Loucy (cell line): Measurements from ENCODE around the gene AP3S1.

Experiments used
- H2AFZ ChIP-seq: fragments of 200-600 bp; sonication (generic); 2 replicates; pipeline ENCODE4 v1.6.0; 2016; ENCODE audit warnings: antibody characterized with exemption, mild to moderate bottlenecking, low read length, moderate library complexity
- H3F3A ChIP-seq: fragments of 200-600 bp; 2 replicates; pipeline ENCODE4 v1.6.0; 2016; ENCODE audit warnings: antibody characterized with exemption, low read depth, mild to moderate bottlenecking
- H3K27me3 ChIP-seq: fragments of 200-600 bp; sonication (generic); 2 replicates; pipeline ENCODE4 v1.6.1; 2014; ENCODE audit warnings: low read length, mild to moderate bottlenecking; ENCODE audit not compliant: insufficient read depth, poor library complexity, severe bottlenecking
- H3K36me3 ChIP-seq: fragments of 200-600 bp; sonication (generic); 2 replicates; pipeline ENCODE4 v1.6.1; 2016; ENCODE audit warnings: low read length; ENCODE audit not compliant: insufficient read depth
- H3K4me1 ChIP-seq: fragments of 200-600 bp; sonication (generic); 2 replicates; pipeline ENCODE4 v1.5.1; 2014; ENCODE audit warnings: low read length, mild to moderate bottlenecking; ENCODE audit not compliant: insufficient read depth, poor library complexity, severe bottlenecking
- H3K4me2 ChIP-seq: fragments of 200-600 bp; sonication (generic); 2 replicates; pipeline ENCODE4 v1.6.0; 2014; ENCODE audit warnings: antibody characterized with exemption, low read length, low read depth, mild to moderate bottlenecking; ENCODE audit not compliant: poor library complexity, severe bottlenecking
- H3K4me3 ChIP-seq: fragments of 200-600 bp; sonication (generic); 2 replicates; pipeline ENCODE4 v1.5.1; 2014; ENCODE audit warnings: low read length, mild to moderate bottlenecking, mixed read lengths; ENCODE audit not compliant: poor library complexity, severe bottlenecking
- H3K79me2 ChIP-seq: fragments of 200-600 bp; sonication (generic); 2 replicates; pipeline ENCODE4 v1.6.1; 2014; ENCODE audit warnings: low read length; ENCODE audit not compliant: insufficient read depth
- H3K9ac ChIP-seq: fragments of 200-600 bp; sonication (generic); 2 replicates; pipeline ENCODE4 v1.6.0; 2014; ENCODE audit warnings: mild to moderate bottlenecking, low read depth, low read length, moderate library complexity; ENCODE audit not compliant: poor library complexity, severe bottlenecking
- H3K9me2 ChIP-seq: fragments of 200-600 bp; sonication (generic); replicated peaks from 2 replicates; pipeline ENCODE4 v1.6.1; 2016; ENCODE audit warnings: low read depth, low read length, mixed read lengths
- H3K9me3 ChIP-seq: fragments of 200-600 bp; sonication (generic); 2 replicates; pipeline ENCODE4 v1.6.1; 2014; ENCODE audit warnings: mild to moderate bottlenecking, antibody characterized with exemption, low read length, low read depth; ENCODE audit not compliant: insufficient read depth
- H4K20me1 ChIP-seq: fragments of 200-600 bp; sonication (generic); 2 replicates; pipeline ENCODE4 v1.6.0; 2014; ENCODE audit warnings: antibody characterized with exemption, low read length, mild to moderate bottlenecking; ENCODE audit not compliant: insufficient read depth, poor library complexity, severe bottlenecking
- EZH2phosphoT487 ChIP-seq: fragments of 200-600 bp; IDR thresholded peaks from 2 replicates; pipeline ENCODE4 v1.6.1; 2018; ENCODE audit warnings: antibody characterized with exemption, mild to moderate bottlenecking, moderate library complexity, borderline replicate concordance
- TF ChIP-seq, protein P1 (sequence below): fragments of 200-600 bp; sonication (generic); conservative IDR thresholded peaks from 2 replicates; pipeline ENCODE4 v1.5.1; 2014; ENCODE audit warnings: mild to moderate bottlenecking, antibody characterized with exemption, low read length

AP3S1 gene

DNA sequence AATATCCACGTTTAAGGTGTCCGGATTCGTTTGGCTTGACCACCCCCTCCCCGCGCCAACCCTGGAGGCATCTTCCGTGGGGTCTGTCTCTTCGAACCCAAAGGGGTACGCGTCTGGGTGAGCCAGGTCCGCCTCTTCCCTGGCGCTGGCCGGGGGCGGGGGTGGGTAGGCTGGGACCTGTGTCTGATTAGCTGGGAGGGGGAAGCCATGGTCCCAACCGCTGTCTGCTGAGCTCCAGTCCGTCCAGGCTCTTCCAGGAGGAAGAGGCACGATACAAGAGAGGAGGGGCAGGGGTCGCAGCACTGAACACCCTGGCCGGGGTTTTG, 120.5 kb downstream of the AP3S1 start, which contains the start of gene LVRN:
LVRN (plus strand) TSS at position 237 of the 326 bp plus-strand sequence. CDS start 143 bp downstream, outside the sequence.
- H3K79me2 ChIP-seq: no peaks in the 10 kb centered on the region
- no peak within 1 kb of the TSS for H3K4me3 ChIP-seq
- H4K20me1 ChIP-seq: no peaks in the 10 kb centered on the region
- no peak within 1 kb of the TSS for H2AFZ ChIP-seq
- TF ChIP-seq, protein P1, sequence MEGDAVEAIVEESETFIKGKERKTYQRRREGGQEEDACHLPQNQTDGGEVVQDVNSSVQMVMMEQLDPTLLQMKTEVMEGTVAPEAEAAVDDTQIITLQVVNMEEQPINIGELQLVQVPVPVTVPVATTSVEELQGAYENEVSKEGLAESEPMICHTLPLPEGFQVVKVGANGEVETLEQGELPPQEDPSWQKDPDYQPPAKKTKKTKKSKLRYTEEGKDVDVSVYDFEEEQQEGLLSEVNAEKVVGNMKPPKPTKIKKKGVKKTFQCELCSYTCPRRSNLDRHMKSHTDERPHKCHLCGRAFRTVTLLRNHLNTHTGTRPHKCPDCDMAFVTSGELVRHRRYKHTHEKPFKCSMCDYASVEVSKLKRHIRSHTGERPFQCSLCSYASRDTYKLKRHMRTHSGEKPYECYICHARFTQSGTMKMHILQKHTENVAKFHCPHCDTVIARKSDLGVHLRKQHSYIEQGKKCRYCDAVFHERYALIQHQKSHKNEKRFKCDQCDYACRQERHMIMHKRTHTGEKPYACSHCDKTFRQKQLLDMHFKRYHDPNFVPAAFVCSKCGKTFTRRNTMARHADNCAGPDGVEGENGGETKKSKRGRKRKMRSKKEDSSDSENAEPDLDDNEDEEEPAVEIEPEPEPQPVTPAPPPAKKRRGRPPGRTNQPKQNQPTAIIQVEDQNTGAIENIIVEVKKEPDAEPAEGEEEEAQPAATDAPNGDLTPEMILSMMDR: no peak
- TF ChIP-seq EZH2phosphoT487: no peak
- H3K36me3 ChIP-seq: no peaks in the 10 kb centered on the region
- no peak within 1 kb of the TSS for H3K4me2 ChIP-seq
- no peaks in the 10 kb centered on the region for H3K27me3 ChIP-seq
- no peaks in the 10 kb centered on the region for H3F3A ChIP-seq
- no peaks in the 10 kb centered on the region for H3K9me3 ChIP-seq
- H3K9me2 ChIP-seq: no peaks in the 10 kb centered on the region
- no peaks in the 10 kb centered on the region for H3K4me1 ChIP-seq
- H3K9ac ChIP-seq: no peak within 1 kb of the TSS

DNA sequence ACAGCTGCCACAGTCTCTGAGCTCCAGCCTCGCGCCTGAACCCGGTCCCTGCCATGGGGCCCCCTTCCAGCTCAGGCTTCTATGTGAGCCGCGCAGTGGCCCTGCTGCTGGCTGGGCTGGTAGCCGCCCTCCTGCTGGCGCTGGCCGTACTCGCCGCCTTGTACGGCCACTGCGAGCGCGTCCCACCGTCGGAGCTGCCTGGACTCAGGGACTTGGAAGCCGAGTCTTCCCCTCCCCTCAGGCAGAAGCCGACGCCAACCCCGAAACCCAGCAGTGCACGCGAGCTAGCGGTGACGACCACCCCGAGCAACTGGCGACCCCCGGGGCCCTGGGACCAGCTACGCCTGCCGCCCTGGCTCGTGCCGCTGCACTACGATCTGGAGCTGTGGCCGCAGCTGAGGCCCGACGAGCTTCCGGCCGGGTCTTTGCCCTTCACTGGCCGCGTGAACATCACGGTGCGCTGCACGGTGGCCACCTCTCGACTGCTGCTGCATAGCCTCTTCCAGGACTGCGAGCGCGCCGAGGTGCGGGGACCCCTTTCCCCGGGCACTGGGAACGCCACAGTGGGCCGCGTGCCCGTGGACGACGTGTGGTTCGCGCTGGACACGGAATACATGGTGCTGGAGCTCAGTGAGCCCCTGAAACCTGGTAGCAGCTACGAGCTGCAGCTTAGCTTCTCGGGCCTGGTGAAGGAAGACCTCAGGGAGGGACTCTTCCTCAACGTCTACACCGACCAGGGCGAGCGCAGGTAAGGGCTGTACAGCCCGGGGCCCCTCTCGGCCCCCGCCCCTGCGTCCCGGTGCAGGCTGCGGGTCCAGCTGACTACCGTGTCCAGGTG, 121.0 kb downstream of the AP3S1 start:
- Histone ChIP-seq H3F3A (no peaks in the 10 kb centered on the region), H3K9me3 (no peaks in the 10 kb centered on the region), H3K79me2 (no peaks in the 10 kb centered on the region), H3K4me1 (no peaks in the 10 kb centered on the region), H3K27me3 (no peaks in the 10 kb centered on the region), H3K36me3 (no peaks in the 10 kb centered on the region), H2AFZ (no peak overlapping the region), H3K9me2 (no peaks in the 10 kb centered on the region), H3K9ac (no peak overlapping the region), H4K20me1 (no peaks in the 10 kb centered on the region), H3K4me2 (no peak overlapping the region), H3K4me3 (no peak overlapping the region)
- TF ChIP-seq, protein P1: no peak
- no peak for TF ChIP-seq EZH2phosphoT487

DNA sequence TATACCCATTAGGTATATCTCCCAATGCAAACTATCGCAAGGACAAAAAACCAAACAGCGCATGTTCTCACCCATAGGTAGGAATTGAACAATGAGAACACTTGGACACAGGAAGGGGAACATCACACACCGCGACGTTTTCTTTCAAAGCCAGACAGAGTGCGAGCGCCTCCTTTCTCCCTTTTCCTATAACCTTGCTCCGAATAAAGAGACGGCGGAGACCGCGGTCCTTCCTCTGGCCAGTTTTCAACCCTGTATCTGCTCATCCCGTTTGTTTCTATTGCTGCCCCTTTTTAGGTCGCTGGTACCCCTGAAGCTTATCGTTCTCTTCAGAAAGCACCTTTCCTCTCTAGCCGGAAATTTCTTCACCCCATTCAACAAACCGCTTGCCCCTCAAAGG, 121.8 kb downstream of the AP3S1 start:
- H3K4me2 ChIP-seq: no peak overlapping the region
- no peaks in the 10 kb centered on the region for H4K20me1 ChIP-seq
- H3K36me3 ChIP-seq: no peaks in the 10 kb centered on the region
- H3K9me3 ChIP-seq: no peaks in the 10 kb centered on the region
- H3K79me2 ChIP-seq: no peaks in the 10 kb centered on the region
- TF ChIP-seq EZH2phosphoT487: no peak
- TF ChIP-seq, protein P1: no peak
- H3K27me3 ChIP-seq: no peaks in the 10 kb centered on the region
- H3F3A ChIP-seq: no peaks in the 10 kb centered on the region
- no peak overlapping the region for H3K4me3 ChIP-seq
- no peak overlapping the region for H3K9ac ChIP-seq
- H3K4me1 ChIP-seq: no peaks in the 10 kb centered on the region
- no peaks in the 10 kb centered on the region for H3K9me2 ChIP-seq
- H2AFZ ChIP-seq: no peak overlapping the region
